Hepatic stellate cell (primary cell): ENCODE results near the gene NPAS3.
"Not testable (repeated sequence)": the region's sequence is repeated elsewhere in the genome, so short reads cannot be mapped to it uniquely, and the experiment has no call there.

Source experiments
- DNase-seq: peaks from one replicate; pipeline ENCODE4 v3.0.0; 2011; ENCODE audit warnings: low spot score

Gene NPAS3

GRCh38 chr14:33081259-33081658, 142.6 kb downstream of the NPAS3 start:
- DNase-seq: no peak

GRCh38 chr14:33085799-33086198, 147.1 kb downstream of the NPAS3 start:
- DNase-seq: no peak

- not testable (repeated sequence) for DNase-seq
Measured at GRCh38 chr14:33088274-33088673, 149.6 kb downstream of the NPAS3 start.

GRCh38 chr14:33098016-33098415, 159.3 kb downstream of the NPAS3 start:
- no peak for DNase-seq

GRCh38 chr14:33103489-33103888, 164.8 kb downstream of the NPAS3 start:
- no peak for DNase-seq

- no peak for DNase-seq
Measured at GRCh38 chr14:33103966-33104365, 165.3 kb downstream of the NPAS3 start.

GRCh38 chr14:33110737-33111443, 172.2 kb downstream of the NPAS3 start:
- no peak for DNase-seq

- DNase-seq: no peak
Measured at GRCh38 chr14:33114331-33114730, 175.7 kb downstream of the NPAS3 start.

GRCh38 chr14:33118668-33119067, 180.0 kb downstream of the NPAS3 start:
- no peak for DNase-seq

GRCh38 chr14:33120341-33120740, 181.7 kb downstream of the NPAS3 start:
- no peak for DNase-seq

- no peak for DNase-seq
Measured at GRCh38 chr14:33120966-33121365, 182.3 kb downstream of the NPAS3 start.

- DNase-seq: no peak
Measured at GRCh38 chr14:33123281-33123680, 184.6 kb downstream of the NPAS3 start.

GRCh38 chr14:33126433-33126832, 187.8 kb downstream of the NPAS3 start:
- no peak for DNase-seq

GRCh38 chr14:33127531-33127930, 188.9 kb downstream of the NPAS3 start:
- DNase-seq: no peak

- DNase-seq: no peak
Measured at GRCh38 chr14:33131801-33132200, 193.1 kb downstream of the NPAS3 start.

- DNase-seq: no peak
Measured at GRCh38 chr14:33134162-33134561, 195.5 kb downstream of the NPAS3 start.

GRCh38 chr14:33134975-33135374, 196.3 kb downstream of the NPAS3 start:
- DNase-seq: no peak

- DNase-seq: no peak
Measured at GRCh38 chr14:33150666-33151428, 212.2 kb downstream of the NPAS3 start.

- no peak for DNase-seq
Measured at GRCh38 chr14:33163109-33163508, 224.4 kb downstream of the NPAS3 start.

GRCh38 chr14:33163600-33163999, 224.9 kb downstream of the NPAS3 start:
- no peak for DNase-seq

- DNase-seq: no peak
Measured at GRCh38 chr14:33165144-33165925, 226.7 kb downstream of the NPAS3 start.

GRCh38 chr14:33165926-33166289, 227.2 kb downstream of the NPAS3 start:
- DNase-seq: no peak

- no peak for DNase-seq
Measured at GRCh38 chr14:33175951-33176350, 237.3 kb downstream of the NPAS3 start.
